Measurements from ENCODE around the gene PLCL1. TPM values are rescaled to one million over a fixed set of nuclear protein-coding genes. Genes with fewer than 3 reads are reported as not detected.

PLCL1 gene
- total RNA-seq, 4 donors from 2014 or later = 6.6 to 10.8 (median 8.3) TPM

GRCh38 chr2:197801033-197801432 lies 3.4 kb upstream of the PLCL1 start:
- TF ChIP-seq, protein P1, sequence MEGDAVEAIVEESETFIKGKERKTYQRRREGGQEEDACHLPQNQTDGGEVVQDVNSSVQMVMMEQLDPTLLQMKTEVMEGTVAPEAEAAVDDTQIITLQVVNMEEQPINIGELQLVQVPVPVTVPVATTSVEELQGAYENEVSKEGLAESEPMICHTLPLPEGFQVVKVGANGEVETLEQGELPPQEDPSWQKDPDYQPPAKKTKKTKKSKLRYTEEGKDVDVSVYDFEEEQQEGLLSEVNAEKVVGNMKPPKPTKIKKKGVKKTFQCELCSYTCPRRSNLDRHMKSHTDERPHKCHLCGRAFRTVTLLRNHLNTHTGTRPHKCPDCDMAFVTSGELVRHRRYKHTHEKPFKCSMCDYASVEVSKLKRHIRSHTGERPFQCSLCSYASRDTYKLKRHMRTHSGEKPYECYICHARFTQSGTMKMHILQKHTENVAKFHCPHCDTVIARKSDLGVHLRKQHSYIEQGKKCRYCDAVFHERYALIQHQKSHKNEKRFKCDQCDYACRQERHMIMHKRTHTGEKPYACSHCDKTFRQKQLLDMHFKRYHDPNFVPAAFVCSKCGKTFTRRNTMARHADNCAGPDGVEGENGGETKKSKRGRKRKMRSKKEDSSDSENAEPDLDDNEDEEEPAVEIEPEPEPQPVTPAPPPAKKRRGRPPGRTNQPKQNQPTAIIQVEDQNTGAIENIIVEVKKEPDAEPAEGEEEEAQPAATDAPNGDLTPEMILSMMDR (IDR thresholded peaks at IDR 0.05; ENCODE audit: low read depth) = no peak

DNA sequence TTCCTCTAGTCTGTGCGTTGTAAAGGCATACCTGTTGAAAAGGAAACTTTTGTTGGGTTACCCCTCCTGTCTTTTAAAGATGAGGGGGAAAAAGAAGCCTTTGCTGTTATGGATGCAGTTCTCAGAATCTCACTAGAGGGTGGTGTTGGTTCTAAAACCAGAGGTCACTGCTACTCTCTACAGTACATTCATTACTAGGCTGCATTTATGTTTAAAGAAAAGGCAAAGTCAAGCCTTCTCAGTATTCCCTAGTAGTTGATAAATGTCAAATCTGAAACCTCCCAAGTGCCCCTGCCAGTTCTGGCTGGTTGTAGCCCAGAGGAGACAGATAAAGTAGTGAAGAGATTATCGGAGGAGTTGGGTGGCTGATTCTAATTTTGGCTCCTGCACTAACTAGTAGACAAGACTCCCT lies 1.4 kb upstream of the PLCL1 start:
- TF ChIP-seq, protein P1 (IDR thresholded peaks at IDR 0.05; ENCODE audit: low read depth) = no peak

DNA sequence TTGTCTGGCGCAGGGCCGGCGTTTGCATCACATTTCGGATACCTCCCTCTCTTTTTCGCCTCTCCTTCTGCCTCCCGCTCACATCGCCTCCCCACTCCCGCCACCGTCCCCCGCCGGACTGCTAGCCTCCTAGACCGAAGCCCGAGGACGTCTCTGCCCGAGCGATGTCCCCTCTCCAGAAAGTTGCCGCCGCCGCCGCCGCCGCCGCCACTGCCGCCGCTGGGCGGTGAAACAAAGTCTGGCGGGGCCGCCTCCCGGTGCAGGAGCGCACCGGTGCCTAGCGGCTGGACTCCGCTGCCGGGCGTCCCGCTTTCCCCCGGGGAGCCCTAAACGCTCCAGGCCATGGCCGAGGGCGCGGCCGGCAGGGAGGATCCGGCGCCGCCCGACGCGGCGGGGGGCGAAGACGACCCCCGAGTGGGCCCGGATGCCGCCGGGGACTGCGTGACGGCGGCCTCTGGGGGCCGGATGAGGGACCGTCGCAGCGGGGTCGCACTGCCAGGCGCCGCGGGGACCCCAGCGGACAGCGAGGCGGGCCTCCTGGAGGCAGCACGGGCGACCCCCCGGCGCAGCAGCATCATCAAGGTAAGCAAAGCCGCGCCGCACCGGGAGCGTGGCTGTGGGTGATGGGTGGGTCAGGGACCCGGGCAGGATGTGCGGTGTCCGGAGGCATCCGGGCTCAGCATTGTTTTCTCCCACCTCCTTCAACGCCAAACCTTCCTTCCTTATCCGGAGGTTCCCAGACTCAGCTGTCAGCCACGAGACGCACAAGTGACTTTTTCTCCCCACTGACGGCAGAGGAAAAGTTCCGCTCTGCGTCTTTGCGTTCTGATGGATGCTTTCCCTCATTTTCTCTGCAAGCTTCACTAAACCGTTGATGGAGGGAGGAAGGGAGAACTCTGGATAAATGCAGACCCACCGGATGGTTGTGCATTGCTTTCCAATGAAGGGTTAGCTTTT lies 643 bp downstream of the PLCL1 start:
- TF ChIP-seq, protein P1 (IDR thresholded peaks at IDR 0.05; ENCODE audit: low read depth) = no peak

- TF ChIP-seq, protein P1 (IDR thresholded peaks at IDR 0.05; ENCODE audit: low read depth) = no peak
These were observed 1.6 kb downstream of the PLCL1 start for GRCh38 chr2:197805715-197806633.

DNA sequence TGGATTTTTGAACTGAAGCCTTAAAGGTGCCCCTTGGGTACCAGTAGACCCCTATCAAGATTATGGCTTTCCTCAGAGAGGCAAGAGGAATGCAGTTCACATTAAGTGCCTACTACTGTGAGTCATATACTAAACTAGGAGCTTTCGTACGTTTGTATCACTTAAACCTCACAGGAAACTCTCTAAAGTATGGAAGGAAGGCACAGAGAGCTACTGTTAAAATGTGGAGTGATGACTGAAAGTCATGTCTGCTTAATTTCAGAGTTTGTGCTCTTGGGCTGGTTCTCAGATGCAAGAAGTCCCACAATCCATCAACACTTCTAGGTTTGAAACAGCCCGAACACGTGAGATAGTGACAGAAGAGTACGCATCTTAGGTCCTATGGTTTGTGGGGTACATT lies 4.7 kb downstream of the PLCL1 start:
- TF ChIP-seq, protein P1 (IDR thresholded peaks at IDR 0.05; ENCODE audit: low read depth) = no peak

GRCh38 chr2:197810016-197810415 lies 5.6 kb downstream of the PLCL1 start:
- TF ChIP-seq, protein P1 (IDR thresholded peaks at IDR 0.05; ENCODE audit: low read depth) = no peak

DNA sequence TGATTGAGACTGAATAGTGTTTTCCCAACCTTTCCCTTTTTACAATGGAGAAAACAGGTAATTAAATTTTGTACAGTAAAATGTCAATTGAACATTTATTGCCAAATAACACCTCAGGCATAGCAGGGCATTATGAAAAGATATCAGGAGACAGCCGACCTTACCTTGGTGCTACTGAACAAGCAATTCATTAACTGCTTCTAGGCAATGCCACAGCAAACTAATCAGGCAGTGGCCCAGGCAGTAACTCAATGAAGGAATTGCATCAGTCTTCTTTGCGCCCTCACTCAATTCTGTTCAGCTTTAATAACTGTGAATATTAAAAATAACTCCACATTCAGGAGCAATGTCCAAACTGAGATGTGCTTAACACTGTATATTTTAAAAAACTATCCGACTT lies 6.1 kb downstream of the PLCL1 start:
- TF ChIP-seq, protein P1 (IDR thresholded peaks at IDR 0.05; ENCODE audit: low read depth) = no peak
